Activated CD4-positive, alpha-beta T cell treated with anti-CD3 and anti-CD28 coated beads, Interleukin-2, amount 50 U/mL, for 24 hours (primary cell): ENCODE measurements around the gene CYBA.

Experiments used
- DNase-seq, 2 donors: peaks; one replicate each; pipeline ENCODE4 v3.0.0-alpha.2; 2020; ENCODE audit warnings: low read depth in 1 of 2, low spot score in 1 of 2

The CYBA gene

DNA sequence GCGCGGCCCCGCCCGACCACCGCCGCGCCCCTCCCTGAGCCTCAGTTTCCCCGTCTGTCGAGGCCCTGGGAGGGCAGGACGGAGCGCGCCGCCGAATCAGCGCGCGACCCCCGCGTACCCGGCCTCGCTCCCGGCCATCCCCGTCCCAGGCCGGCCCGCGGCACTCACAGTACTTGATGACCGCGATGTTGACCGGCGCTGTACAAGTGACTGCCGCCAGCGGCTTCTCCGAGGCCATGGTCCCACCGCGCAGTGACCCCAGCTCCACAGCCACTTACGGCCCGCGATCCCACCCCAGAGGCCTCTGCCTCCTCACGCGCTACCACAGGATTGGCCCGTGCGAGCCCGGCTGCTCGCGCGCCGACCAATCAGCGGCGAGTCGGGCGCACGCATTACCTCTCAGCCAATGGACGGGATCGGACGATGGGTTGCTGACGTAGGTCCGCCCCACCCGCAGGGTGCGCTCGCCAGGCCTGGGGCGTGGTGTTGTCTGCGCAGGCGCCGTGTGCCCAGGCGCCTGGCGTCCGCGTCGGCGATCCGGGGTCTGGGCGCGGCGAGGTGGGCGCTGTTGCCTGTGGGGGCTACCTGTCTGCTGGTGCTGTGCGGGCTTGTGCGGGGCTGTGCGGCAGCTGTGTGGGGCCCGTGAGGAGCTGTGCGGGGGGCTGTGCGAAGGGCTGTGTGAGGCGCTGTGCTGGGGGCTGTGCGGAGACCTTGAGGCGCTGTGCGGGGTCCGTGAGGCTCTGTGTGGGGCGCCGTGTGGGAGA is 12.2 kb upstream of the CYBA start, which contains the start of gene MVD:
TSS of gene MVD (minus strand) at position 249 of the 764 bp plus-strand sequence. CDS start at position 238, 11 bp downstream.
- peak; percentile 79 to 94 for DNase-seq

DNA sequence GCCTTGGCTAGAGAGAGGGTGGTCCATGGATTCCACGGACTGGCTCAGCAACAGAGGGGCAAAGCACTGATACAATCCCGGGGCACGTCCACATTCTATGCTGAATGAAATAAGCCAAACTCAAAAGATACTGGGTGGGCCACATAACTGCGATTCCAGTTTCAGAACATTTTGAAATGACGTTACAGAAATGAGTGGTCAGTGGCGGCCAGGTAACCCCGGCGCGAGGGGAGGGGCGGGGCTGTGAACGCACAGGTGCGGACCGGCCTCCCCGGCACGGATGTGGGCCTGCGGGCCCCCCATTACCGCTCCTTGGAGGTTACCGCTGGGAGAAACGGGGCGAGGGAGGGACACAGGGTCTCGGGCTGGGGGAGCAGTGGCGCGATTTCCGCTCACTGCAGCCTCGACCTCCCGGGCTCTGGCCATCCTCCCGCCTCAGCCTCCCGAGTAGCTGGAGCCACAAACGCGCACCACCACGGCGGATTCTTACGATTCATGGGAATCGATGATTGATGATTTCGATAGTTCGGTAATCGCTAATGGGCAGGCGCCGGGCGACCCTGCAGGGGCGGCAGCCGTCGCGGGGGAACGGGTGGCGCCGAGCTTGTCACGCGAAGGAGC is 11.5 kb upstream of the CYBA start:
- DNase-seq: no peak

DNA sequence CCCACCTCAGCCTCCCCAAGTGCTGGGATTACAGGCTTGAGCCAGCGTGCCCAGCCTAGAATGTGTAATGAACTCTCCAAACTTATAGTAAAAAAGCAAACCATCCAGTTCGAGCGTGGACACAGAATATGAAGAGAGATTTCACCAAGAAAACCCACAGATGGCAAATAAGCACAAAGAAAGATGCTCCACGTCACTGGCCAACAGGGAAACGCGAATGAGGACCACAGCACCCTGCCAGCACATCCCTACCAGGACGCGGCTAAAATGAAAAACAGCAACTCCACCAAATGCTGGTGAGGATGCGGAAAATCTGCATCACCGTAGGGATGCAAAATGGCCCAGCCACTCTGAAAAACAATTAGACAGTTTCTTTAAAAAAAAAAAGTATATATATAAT is 10.6 kb upstream of the CYBA start:
- DNase-seq: no peak

DNA sequence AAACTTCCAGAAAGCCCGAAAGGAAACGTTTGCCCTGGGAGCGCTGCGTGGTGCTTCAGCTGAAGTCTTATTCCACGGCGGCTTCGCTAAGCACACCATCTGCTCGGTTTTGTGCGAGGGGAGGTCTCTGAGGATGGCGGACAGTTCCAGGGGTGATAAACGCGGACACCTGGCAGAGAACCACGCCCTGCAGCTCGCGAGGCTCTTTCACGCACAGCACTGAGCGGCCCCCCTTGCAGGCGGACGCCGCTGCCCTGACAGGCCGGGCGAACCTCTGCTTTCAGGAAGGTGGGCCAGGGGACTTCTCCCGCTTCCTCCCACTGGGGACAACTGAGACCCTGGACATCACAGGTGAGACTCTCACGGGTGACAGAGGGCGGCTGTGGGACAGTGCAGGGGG is 8.3 kb upstream of the CYBA start:
- DNase-seq: no peak

DNA sequence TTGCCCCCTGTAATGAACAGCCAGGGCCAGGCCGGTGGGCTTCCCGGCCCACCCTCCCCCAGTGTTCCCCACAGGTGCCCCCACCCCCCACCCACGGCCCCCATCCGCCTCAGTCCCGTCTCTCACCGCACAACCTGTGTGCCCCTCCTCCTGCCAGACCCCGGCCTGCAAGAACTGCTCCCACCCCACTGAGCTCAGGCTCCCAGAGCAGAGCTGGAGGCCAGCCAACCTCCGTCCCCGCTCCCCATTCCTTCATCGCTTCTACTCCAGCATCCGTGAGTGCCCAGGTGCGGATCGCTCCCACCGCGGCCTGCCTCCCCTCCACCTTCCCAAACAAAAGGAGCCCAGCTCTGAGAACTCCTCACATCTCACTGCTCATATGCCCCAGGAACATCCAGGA is 7.9 kb upstream of the CYBA start:
- DNase-seq: no peak

DNA sequence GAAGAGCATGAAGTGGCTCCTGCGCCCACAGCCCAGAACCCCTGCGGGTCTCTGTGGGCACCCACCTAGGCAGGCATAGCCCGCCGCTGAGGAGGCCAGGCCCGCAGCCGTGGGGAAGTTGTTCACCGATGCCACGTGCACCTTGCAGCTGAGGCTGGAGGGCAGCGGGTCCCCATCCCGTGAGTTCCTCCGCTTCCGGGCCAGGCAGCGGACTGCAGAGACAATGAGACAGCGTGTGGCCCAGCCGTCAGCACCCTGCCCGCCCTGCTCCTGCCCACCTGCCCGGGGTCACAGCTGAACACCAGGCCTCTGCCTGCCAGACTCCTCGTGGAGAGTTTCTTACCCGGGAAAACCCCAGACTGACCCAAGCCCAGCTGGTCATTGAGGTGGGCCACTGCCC is 6.5 kb upstream of the CYBA start:
- DNase-seq: no peak

DNA sequence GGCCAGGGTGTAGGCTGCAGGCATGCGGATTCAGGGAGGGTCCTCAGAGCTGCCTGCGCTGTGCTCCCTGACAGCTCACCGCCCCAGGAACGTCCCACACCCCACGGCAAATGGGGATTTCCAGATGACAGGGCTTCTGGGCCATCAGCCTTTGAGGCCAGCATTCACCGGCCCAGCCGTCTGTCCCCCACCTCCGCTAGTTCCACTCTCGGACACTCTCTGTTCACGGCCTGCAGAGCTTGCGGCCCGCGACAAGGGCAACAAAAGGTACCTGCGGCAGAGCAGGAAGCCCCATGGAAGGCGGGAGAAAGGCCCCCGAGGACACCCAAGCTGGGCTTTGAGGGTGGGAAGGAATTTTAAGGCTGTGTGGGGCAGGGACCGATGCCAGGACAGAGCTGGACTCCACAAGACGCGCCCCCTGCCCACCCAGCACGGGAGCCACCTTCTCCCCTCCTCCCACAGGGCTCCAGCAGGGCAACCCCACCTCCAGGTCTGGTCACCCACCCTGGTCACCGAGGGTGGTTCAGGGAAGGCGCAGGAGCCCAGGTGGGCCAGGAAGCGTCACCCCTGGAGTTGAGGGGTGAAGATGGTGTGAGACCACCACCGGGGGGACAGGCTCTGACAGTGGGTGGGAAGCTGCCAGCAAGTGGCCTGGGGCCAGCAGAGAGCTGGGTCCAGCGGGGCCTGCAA is 5.6 kb upstream of the CYBA start:
- DNase-seq: no peak

DNA sequence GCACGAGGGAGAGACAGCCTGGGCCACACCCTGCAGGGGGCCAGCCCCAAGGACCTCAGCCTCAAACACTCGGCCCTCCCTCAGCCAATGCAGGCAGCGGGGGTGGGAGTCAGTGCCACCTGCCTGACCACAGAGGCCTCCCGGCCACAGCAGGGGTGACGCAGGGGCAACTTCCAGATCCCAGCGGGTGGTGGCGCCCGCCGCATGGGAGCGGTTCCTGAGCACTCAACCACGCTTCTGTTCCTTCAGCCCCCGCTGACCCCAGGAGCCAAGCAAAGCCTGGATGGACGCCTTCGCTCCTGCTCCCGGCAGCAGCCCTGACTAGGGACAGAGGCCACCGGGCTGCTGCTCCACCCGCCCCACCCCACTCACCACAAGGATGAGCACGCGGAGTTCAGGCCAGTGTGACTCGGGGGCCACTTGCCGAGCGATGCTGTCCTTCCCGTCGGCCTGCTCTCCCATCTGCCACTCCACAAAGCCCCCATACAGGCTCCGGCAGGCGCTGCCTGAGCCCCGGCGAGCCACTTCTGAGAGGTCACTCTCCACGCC is 5.0 kb upstream of the CYBA start:
- DNase-seq: no peak

DNA sequence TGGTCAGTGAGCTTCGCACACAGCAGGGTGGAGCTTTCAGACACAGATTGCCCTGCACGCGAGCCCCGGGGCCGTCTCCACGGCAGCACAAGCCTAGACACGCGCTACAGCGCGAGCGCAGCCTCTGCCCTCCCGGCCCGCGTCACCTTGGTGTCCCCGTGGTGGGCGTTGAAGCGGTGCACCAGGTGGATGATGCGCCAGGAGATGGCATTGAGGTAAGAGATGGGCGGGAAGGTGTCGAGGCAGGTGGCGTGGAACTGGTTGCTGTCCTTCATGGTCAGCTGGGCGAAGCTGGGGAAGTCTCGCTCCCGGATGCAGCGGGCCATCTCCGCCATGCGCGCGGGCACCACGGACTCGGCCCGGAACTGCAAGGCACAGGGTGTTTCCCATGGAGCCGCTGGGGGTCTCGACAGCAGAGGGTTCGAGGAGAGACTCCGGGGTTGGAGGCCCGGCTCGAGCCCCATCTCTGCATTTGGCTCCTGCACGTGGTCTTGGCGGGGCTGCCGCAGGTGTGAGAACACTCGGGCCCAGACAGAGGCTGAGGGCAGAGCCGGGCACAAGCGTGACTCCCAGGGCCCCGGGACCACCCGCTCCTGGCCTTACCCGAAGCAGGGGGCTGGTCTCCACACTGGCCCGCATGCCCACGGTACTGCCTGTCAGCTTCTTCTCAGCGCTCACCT is 4.3 kb upstream of the CYBA start:
- no peak for DNase-seq

DNA sequence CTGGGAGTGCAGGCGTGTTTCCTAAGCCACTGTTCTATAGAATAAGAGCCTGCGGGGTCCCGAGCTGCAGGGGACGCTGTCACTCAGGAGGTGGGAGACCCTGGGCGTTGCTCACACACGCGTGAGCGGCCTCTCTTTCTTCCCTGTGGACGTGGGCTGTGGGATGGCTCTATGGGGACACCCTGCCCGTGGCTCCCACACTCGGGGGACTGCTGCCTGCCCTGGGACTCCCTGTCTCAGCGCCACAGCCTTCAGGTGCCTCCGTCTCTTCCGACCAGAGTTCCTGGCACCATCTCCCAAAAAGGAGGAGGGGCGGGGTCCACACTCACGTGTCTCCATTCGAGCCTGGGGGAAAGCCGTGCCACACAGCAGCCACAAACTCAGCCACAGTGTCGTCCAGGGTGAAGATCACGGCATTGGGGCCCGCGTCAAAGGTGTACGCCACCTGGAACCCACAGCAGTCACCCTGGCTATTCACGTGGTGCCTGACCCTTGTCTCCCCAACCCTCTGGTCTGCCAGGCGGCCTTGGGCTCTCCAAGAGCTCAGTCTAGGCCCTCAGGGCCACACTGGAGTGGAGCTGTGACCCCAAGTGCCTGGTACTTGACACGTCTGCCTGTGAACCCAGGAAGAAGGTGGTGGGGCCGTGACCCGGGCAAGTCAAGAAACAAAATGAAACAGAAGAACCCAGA is 3.7 kb upstream of the CYBA start:
- DNase-seq: no peak

DNA sequence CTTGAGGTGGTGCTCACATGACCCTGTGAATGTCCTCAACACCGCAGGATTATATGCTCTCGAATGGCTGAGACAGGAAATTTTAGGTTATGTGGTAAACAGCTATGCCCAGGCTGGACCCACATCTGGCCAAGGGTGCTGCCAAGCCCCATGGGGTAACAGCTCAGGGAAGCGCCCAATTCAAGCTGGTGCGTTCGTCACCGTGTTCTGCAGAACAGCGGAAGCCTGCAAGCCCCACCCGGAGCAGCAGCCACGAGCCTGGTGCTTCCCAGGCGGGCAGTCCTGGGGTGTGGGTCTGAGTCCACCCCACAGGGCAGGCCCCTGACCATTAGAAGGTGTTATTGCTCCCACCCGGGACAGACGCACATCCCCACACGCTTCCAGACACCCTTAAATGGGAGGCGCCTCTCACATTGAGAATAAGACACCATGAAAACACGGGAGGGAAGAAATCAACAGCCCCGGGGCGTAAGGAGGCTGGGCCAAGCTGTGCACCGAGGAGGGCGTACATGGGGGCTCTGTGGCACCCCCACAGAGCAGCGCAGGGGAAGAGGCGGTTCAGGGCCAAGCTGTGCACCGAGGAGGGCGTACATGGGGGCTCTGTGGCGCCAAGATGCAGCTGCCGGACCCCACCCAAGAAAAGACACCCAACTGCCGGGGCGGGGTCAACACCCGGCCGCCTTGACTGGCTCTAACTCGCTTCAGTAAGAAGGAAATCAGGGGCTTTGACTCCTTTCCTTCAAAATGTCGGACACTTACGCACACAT is 2.9 kb upstream of the CYBA start:
- no peak for DNase-seq

DNA sequence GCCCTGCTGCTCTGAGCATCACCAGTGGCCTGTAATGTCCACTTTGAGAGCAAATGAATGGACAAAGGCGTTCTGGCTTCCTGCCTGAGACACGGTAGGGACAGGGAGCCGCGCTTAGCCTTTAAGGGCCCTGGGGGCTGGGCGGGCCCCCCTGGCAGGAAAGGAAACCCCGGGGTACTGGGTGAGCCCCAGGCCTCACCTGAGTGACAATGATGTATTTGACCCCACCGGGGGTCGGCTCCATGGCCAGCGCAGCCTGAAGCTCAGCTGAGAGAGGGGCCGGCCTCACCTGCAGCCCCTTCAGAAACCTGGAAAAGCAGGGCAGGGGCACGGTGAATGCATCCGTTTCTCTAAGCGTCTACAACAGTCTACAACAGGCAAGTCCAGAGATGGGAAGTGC is 2.2 kb upstream of the CYBA start:
- no peak for DNase-seq

DNA sequence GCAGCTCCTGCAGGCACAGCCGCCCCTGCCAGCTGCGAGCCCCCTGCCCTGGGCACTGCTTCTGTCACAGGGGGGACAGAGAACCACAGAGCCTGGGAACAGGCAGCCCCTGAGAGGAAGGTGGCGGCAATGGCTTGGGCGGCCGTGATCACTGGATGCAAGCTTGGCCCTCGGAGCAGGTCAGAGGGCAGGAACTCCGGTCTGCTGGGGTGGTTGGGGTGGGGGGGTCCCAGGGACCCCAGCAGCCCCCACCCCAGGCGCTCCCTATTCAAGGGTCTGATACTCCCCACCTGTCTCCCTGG is 1.9 kb upstream of the CYBA start:
- no peak for DNase-seq

DNA sequence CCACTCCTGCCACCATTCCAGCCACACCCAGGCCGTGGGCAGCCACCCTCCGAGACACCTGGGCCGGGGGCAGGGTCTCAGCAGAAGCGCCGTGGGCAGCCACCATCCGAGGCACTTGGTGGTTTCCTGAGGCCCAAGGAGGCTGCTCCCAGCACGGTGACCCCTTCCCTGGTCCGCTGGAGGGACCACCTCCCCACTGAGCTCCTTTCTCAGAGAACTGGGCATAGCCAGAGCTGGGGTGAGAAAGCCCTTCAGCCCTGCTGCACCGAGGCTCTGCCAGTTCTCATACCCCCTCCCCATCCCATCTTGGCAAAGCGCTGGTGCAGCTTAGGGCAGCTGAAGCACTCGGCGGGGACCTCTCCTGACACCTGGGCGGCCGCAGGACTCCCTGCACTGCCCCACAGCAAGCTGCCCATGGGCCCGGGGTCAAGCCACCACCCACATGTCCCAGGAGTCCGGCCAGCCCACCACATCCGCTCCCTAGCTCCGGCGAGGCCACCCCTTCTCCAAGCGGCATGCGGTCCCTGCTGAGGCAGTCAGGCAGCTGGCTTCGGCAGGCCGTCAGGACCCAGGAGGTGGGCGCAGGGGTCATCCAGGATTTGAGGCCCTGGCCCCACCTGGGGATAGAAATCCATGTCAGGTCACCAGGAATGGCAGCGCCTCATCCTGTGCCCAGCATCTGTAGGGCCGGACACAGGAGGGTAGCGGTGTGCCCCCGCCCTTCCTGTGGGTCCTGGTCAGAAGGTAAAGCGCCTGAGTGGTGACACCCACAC is 1.3 kb upstream of the CYBA start:
- no peak for DNase-seq

DNA sequence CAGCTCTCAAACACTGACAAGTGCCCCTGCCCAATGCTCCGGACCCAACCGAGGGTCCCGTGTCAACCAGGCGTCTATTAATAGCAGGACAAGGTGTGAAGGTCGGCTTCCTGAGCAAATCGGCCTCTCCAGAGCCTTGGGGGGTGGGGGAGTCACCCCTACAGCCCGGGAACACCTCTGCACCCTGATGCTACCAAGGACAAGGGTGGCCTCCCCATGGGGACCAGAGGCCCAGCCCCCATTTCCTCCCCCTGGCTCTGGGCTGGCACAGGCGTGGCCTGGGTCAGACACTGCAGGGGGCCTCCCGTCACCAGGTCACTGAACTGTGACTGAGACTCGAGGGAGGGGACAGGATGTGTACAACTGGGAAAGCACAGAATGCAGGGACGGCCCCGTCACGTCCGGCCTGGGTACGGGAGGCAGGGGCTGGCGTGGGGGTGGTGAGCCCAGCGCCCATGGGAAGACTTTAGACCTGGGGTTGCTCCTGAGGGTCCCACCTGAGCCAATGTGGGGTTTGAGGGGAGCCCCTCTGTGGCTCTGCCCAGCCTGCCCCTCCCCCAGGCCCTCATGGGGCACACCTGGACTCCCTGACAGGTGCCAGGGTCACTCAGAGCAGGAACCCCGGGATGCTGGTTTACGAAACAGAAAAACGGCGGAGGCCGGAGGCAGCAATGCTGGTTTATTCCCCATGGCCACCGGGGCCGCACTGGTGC is 579 bp upstream of the CYBA start:
- peak; percentile 52 to 69 for DNase-seq

DNA sequence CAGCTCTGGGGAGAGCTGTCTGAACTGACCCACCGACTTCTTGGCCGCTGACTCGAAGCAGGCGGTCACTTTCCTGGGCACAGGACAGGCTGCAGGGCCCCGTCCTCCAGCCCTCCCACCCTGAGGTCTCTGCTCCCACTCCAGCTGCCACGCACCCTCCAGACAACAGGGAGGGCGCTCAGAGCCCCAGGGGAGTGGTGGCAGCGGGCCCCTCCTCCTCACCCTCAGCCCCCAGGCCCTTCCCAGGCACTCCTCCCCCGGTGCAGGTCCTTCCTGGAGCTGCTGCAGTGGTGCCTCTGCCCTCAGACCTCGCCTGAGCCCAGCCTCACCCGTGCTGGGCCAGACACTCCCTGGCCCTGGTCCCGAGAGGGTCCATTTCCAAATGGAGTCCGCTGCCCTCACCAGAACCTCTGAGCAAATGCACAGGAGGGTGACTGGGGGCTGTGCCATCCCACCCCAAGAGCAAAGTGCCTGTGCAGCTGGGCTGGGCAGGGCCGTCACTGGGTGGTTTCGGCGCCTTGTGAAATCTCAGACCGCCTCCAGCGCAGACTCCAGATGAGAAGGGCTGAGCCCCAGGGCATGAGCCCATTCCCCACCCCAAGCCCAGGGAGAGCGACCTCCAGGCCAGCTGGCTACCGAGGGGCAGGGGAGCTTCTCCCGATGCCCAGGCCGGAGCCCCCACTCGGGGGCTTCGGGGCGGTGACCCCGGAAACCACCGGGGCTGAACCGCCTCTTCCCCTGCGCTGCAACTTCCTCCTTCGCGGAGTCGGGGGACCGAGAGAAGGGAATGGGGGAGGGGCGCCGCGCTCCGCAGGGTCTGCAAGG is 717 bp downstream of the CYBA start:
- DNase-seq: no peak

DNA sequence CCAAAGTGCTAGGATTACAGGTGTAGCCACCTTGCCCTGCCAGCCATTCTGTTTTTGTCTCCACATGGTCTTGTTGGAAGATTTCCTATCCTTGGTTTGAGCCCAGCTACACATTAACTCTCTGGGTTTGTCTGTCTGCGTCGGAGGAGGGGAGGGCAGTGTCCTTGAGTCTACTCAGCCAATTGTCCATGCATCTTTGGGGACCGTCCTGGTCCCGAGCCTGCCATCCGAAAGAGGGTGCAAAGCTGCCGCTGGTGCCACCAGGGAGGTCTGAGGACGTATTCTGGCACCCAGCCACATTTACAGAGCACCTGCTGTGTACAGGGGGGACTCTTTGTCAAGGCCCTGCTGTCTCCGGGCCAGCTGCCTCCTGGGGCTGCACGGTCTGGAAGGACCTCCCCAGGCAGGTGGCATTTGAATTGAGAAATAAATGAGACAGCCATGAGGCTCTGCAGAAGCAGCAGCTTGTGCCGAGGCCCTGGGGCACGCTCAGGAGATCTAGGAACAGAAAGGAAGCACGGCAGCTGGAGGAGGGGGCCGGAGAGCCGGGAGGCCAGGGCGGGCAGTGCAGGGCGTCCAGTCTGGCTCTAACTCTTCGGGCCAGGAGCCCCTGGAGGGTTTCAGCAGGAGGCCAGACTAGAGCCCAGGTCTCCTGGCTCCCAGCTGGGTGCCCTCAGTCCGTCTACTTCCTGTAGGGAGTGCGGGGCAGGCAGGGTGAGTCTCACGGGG is 1.5 kb downstream of the CYBA start:
- no peak for DNase-seq
